Body of pancreas (tissue), 4 donors: ENCODE data around the gene MBTPS1. TPM values are rescaled to one million over a fixed set of nuclear protein-coding genes. Genes with fewer than 3 reads are reported as not detected.

Experiments used
- ATAC-seq: fragments of 150-250 bp; one replicate; pipeline ENCODE4 v1.9.1; 2016
- DNase-seq, 4 donors: peaks; one replicate each; pipeline ENCODE4 v3.0.0-alpha.2; 2019
- H3K27ac ChIP-seq, 4 donors: fragments of 200-600 bp; sonication (generic); 1 replicate in 3 of 4; 2 replicates in 1 of 4; pipeline versions ENCODE4 v1.5.1 to v1.6.1; 2016 to 2019; ENCODE audit warnings: mild to moderate bottlenecking in 1 of 4, mixed read lengths in 1 of 4, moderate library complexity in 1 of 4
- H3K27me3 ChIP-seq, 2 donors: fragments of 200-600 bp; sonication (generic); one replicate each; pipeline ENCODE4 v1.6.0; 2016; ENCODE audit warnings: mild to moderate bottlenecking in 1 of 2
- H3K36me3 ChIP-seq, 2 donors: fragments of 200-600 bp; sonication (generic); replicated peaks in 1 of 2; 2 replicates each; pipeline ENCODE4 v1.5.1; 2016; ENCODE audit warnings: low read depth in 2 of 2; ENCODE audit not compliant: insufficient read depth in 1 of 2
- H3K4me1 ChIP-seq: fragments of 200-600 bp; sonication (generic); one replicate; pipeline ENCODE4 v1.6.0; 2016
- H3K4me3 ChIP-seq, 2 donors: fragments of 200-600 bp; sonication (generic); 1 replicate in 1 of 2; 2 replicates in 1 of 2; pipeline ENCODE4 v1.5.1; 2016 to 2019
- H3K9me3 ChIP-seq, 3 donors: fragments of 200-600 bp; sonication (generic); 1 replicate in 2 of 3; 2 replicates in 1 of 3; pipeline ENCODE4 v1.5.1; 2016
- POLR2A ChIP-seq, 3 donors: fragments of 450-650 bp; IDR thresholded peaks; one replicate each; pipeline ENCODE4 v1.6.1; 2016; ENCODE audit warnings: antibody characterized with exemption in 3 of 3, mild to moderate bottlenecking in 2 of 3
- WGBS, 2 donors: methylation state at CpG; one replicate each; pipeline ENCODE4 v1.1.5; 2017; 5-methylcytosine and 5-hydroxymethylcytosine counted together
- intact Hi-C: fragments of 100-400 bp; cut with DNase I; formaldehyde crosslinking; loops from one replicate; pipeline ENCODE4 v1.15.1; 2023
- total RNA-seq, 2 donors: library from RNA; depleted of rRNA; stranded (reverse); fragments of >200 nt; gene quantifications; one replicate each; pipeline ENCODE4 v1.1.0, GENCODE V29; 2016
- TF ChIP-seq, protein P1 (sequence below), 7 experiments: fragments of 450-650 bp in 4 of 7; fragments of 200-600 bp in 3 of 7; sonication (generic) in 3 of 7; IDR thresholded peaks; one replicate each; pipeline ENCODE4 v1.5.1; 2016 to 2019; ENCODE audit warnings: antibody characterized with exemption in 7 of 7

MBTPS1 gene
- total RNA-seq, 2 donors from 2014 or later = 58.9 to 75.5 TPM

- peaks cover 0 to 2% of the 10 kb centered on the region in 2 donors for H3K36me3 ChIP-seq
- no peaks in the 10 kb centered on the region for H3K27me3 ChIP-seq
- no peak for TF ChIP-seq POLR2A (IDR thresholded peaks at IDR 0.05)
- TF ChIP-seq, protein P1, sequence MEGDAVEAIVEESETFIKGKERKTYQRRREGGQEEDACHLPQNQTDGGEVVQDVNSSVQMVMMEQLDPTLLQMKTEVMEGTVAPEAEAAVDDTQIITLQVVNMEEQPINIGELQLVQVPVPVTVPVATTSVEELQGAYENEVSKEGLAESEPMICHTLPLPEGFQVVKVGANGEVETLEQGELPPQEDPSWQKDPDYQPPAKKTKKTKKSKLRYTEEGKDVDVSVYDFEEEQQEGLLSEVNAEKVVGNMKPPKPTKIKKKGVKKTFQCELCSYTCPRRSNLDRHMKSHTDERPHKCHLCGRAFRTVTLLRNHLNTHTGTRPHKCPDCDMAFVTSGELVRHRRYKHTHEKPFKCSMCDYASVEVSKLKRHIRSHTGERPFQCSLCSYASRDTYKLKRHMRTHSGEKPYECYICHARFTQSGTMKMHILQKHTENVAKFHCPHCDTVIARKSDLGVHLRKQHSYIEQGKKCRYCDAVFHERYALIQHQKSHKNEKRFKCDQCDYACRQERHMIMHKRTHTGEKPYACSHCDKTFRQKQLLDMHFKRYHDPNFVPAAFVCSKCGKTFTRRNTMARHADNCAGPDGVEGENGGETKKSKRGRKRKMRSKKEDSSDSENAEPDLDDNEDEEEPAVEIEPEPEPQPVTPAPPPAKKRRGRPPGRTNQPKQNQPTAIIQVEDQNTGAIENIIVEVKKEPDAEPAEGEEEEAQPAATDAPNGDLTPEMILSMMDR (IDR thresholded peaks at IDR 0.05) = no peak
- intact Hi-C loops = no loop called here
- DNase-seq = no peak
- no peaks in the 10 kb centered on the region for H3K9me3 ChIP-seq
- peaks cover 11% of the 10 kb centered on the region for H3K4me1 ChIP-seq
- no peak overlapping the region for H3K27ac ChIP-seq
- WGBS, 2 donors = 26 to 42% methylated on average over 5 to 6 of the region's 6 CpGs
- ATAC-seq = peak; percentile 35
- H3K4me3 ChIP-seq = no peak overlapping the region
These were observed 7.0 kb downstream of the MBTPS1 start for GRCh38 chr16:84109598-84110335.

- DNase-seq = no peak
These were observed 8.8 kb downstream of the MBTPS1 start for GRCh38 chr16:84107921-84108320.

DNA sequence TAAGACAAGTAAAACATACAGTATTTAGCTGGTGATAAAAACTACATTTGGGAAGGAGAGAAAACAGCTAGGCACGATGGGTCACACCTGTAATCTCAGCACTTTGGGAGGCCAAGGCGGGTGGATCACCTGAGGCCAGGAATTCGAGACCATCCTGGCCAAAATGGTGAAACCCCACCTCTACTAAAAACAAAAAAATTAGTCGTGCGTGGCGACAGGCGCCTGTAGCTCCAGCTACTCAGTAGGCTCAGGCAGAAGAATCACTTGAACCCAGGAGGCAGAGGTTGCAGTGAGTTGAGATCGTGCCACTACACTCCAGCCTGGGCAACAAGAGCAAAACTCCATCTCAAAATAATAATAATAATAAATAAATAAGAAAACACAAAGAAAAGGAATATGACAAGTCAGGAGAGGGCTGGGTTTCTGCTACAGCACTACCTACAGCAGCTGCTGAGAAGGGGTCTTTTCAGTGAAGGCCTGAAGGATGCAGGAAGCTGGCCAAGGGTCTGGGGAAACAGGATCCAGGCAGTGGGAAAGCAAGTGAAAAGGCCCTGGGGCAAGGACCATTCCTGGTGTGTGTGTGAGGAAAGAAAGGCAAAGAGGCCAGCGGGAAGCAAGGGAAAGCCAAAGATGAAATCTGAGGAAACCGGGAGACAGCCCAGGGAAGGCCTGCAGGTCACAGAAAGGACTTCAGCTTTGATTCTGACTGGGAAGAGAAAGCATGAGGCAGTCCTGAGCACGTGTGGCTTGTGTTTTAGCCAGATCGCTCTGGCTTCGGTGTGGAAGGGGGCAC, 10.6 kb downstream of the MBTPS1 start:
- ATAC-seq (no peak), DNase-seq (no peak)
- peaks cover 0 to 3% of the 10 kb centered on the region in 2 donors for H3K36me3 ChIP-seq
- intact Hi-C loops = no loop called here
- H3K4me3 ChIP-seq = no peak overlapping the region
- no peaks in the 10 kb centered on the region for H3K27me3 ChIP-seq
- no peak overlapping the region for H3K27ac ChIP-seq
- TF ChIP-seq, protein P1 (IDR thresholded peaks at IDR 0.05) = no peak
- TF ChIP-seq POLR2A (IDR thresholded peaks at IDR 0.05) = no peak
- H3K4me1 ChIP-seq = peaks cover 10% of the 10 kb centered on the region
- 88 to 89% methylated on average over 13 of the region's 13 CpGs for WGBS, 2 donors
- H3K9me3 ChIP-seq = no peaks in the 10 kb centered on the region

More at GRCh38 chr16:84107921-84108320, 8.8 kb downstream of the MBTPS1 start:
- peaks cover 0 to 2% of the 10 kb centered on the region in 2 donors for H3K36me3 ChIP-seq
- H3K27me3 ChIP-seq = no peaks in the 10 kb centered on the region
- no peak overlapping the region for H3K27ac ChIP-seq
- H3K4me1 ChIP-seq = peaks cover 10% of the 10 kb centered on the region
- no peaks in the 10 kb centered on the region for H3K9me3 ChIP-seq
- no peak for TF ChIP-seq POLR2A (IDR thresholded peaks at IDR 0.05)
- TF ChIP-seq, protein P1 (IDR thresholded peaks at IDR 0.05) = no peak
- no peak for ATAC-seq
- H3K4me3 ChIP-seq = no peak overlapping the region
- WGBS, 2 donors = 78% methylated on average over 2 of the region's 2 CpGs; no CpG with 5 or more reads in 1 of the 2 donors
- intact Hi-C loops = no loop called here

DNA sequence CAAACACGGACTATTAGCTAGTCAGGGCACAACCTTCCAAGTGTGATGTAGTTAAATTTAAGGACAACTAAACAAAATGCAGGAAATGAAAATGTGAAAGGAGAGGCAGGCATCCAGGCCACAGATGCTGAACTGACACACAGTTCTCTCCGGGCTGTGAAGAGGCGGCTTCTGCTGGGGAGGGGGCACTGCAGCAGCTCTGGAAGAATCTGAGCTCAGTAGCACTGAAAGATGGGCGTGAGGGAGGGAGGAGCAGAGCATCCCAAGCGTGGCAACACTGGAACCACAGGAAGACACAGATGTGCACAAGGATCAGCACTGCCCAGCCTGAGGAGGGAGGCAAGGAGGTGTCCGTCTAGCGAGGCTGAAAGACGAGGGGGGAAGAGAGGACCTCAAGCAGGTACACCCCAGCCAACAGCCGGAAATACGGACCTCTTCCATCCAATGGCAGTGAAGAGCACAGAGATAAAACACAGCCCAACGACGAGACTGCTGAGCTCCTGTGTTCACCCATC, 11.4 kb downstream of the MBTPS1 start:
- DNase-seq (no peak), ATAC-seq (no peak)
- Histone ChIP-seq H3K27me3 (no peaks in the 10 kb centered on the region), H3K9me3 (no peaks in the 10 kb centered on the region), H3K4me3 (no peak overlapping the region), H3K27ac (no peak overlapping the region), H3K4me1 (peaks cover 10% of the 10 kb centered on the region), H3K36me3 (peaks cover 0 to 3% of the 10 kb centered on the region in 2 donors)
- intact Hi-C loops = no loop called here
- WGBS, 2 donors = 69 to 77% methylated on average over 12 of the region's 12 CpGs
- TF ChIP-seq, protein P1 (IDR thresholded peaks at IDR 0.05) = no peak
- no peak for TF ChIP-seq POLR2A (IDR thresholded peaks at IDR 0.05)
